NT2/D1 (cell line): ENCODE measurements around the gene GTF2H2C.
"Not testable (repeated sequence)": the region's sequence is repeated elsewhere in the genome, so short reads cannot be mapped to it uniquely, and the experiment has no call there.

Source experiments
- DNase-seq: peaks from one replicate; pipeline ENCODE4 v3.0.0-alpha.2; 2011; ENCODE audit warnings: low read depth, low spot score
- H3K27me3 ChIP-seq: 2 replicates; pipeline ENCODE4 v1.6.0; 2011; ENCODE audit warnings: mild to moderate bottlenecking; ENCODE audit not compliant: insufficient read length, insufficient read depth
- H3K36me3 ChIP-seq: 2 replicates; pipeline ENCODE4 v1.6.1; 2011; ENCODE audit warnings: mild to moderate bottlenecking, low read length, mixed read lengths; ENCODE audit not compliant: insufficient read depth, insufficient read length
- H3K4me1 ChIP-seq: 2 replicates; pipeline ENCODE4 v1.5.1; 2011; ENCODE audit not compliant: insufficient read depth, insufficient read length
- H3K4me3 ChIP-seq: 2 replicates; pipeline ENCODE4 v1.5.1; 2011; ENCODE audit warnings: low read depth; ENCODE audit not compliant: insufficient read length
- H3K9ac ChIP-seq: 2 replicates; pipeline ENCODE4 v1.6.0; 2011; ENCODE audit warnings: low read depth; ENCODE audit not compliant: insufficient read length
- H3K9me3 ChIP-seq: 2 replicates; pipeline ENCODE4 v1.5.1; 2011; ENCODE audit warnings: mild to moderate bottlenecking, low read length; ENCODE audit not compliant: insufficient read depth
- SUZ12 ChIP-seq: IDR thresholded peaks from 2 replicates; pipeline ENCODE4 v1.6.1; 2011; ENCODE audit not compliant: insufficient read length, insufficient read depth; ENCODE audit errors: extremely low read depth
- YY1 ChIP-seq: IDR thresholded peaks from 2 replicates; pipeline ENCODE4 v1.6.1; 2011; ENCODE audit not compliant: insufficient read length, insufficient read depth
- ZNF274 ChIP-seq: IDR thresholded peaks from 2 replicates; pipeline ENCODE4 v1.6.1; 2011; ENCODE audit warnings: mild to moderate bottlenecking, low read depth, low read length

The GTF2H2C gene

GRCh38 chr5:69525490-69525889, 34.5 kb upstream of the GTF2H2C start:
- Histone ChIP-seq H3K4me3 (no peak overlapping the region), H3K36me3 (no peaks in the 10 kb centered on the region), H3K9ac (no peak overlapping the region), H3K27me3 (no peaks in the 10 kb centered on the region), H3K4me1 (no peaks in the 10 kb centered on the region), H3K9me3 (no peaks in the 10 kb centered on the region)
- no peak for DNase-seq
- TF ChIP-seq YY1 = no peak
- no peak for TF ChIP-seq SUZ12
- no peak for TF ChIP-seq ZNF274

DNA sequence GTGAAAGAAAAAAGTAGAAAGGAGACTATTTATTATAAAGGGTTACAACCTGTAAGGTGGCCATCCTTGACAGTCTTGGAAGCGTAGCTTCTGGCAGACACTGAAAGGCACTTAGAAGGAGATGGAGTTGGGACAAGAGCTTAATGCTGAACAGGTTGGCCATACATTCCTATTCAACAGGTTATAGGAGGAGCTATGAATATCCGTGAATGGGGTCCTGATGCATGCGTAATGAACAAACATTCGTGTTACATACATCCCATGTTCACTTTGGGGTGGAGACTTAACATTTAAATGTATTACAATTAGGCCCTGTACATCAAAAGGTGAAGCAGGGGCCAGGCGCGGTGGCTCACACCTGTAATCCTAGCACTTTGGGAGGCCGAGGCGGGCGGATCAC, 33.3 kb upstream of the GTF2H2C start:
- no peaks in the 10 kb centered on the region for H3K27me3 ChIP-seq
- no peak overlapping the region for H3K4me3 ChIP-seq
- no peaks in the 10 kb centered on the region for H3K9me3 ChIP-seq
- no peak for DNase-seq
- no peaks in the 10 kb centered on the region for H3K36me3 ChIP-seq
- no peak overlapping the region for H3K9ac ChIP-seq
- TF ChIP-seq ZNF274 (no peak), YY1 (no peak), SUZ12 (no peak)
- H3K4me1 ChIP-seq = no peaks in the 10 kb centered on the region

GRCh38 chr5:69527128-69527770, 32.7 kb upstream of the GTF2H2C start:
- TF ChIP-seq YY1 = no peak
- no peak for TF ChIP-seq ZNF274
- no peak for TF ChIP-seq SUZ12
- Histone ChIP-seq H3K27me3 (no peaks in the 10 kb centered on the region), H3K9me3 (no peaks in the 10 kb centered on the region), H3K4me3 (no peak overlapping the region), H3K9ac (no peak overlapping the region), H3K4me1 (no peaks in the 10 kb centered on the region), H3K36me3 (no peaks in the 10 kb centered on the region)
- no peak for DNase-seq

- Histone ChIP-seq H3K4me1 (no peaks in the 10 kb centered on the region), H3K4me3 (no peak overlapping the region), H3K27me3 (no peaks in the 10 kb centered on the region), H3K36me3 (no peaks in the 10 kb centered on the region), H3K9ac (no peak overlapping the region), H3K9me3 (no peaks in the 10 kb centered on the region)
- DNase-seq = no peak
- no peak for TF ChIP-seq YY1
- no peak for TF ChIP-seq ZNF274
- no peak for TF ChIP-seq SUZ12
Observed at GRCh38 chr5:69528035-69528434, 32.0 kb upstream of the GTF2H2C start.

DNA sequence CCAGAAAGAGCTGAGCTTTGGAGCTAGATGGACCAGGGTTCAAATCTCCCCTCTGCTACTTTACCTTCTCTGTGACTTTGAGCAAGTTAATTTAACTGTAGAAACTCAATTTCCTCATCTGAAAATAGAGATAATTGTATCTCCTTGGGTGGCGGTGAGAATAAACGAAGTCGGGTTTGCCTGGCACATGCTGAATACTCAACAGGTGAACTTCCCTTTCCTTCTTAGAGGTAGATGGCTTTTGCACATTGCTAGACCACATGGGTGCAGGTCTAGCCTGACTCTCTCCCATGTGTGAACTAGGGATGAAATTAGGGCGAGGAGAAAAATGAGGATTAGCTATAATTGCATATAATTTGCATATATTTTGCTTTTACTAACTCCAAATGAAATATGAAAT, 31.4 kb upstream of the GTF2H2C start:
- Histone ChIP-seq H3K4me1 (no peaks in the 10 kb centered on the region), H3K9me3 (no peaks in the 10 kb centered on the region), H3K27me3 (no peaks in the 10 kb centered on the region), H3K9ac (no peak overlapping the region), H3K36me3 (no peaks in the 10 kb centered on the region), H3K4me3 (no peak overlapping the region)
- no peak for DNase-seq
- TF ChIP-seq ZNF274 (no peak), YY1 (no peak), SUZ12 (no peak)

DNA sequence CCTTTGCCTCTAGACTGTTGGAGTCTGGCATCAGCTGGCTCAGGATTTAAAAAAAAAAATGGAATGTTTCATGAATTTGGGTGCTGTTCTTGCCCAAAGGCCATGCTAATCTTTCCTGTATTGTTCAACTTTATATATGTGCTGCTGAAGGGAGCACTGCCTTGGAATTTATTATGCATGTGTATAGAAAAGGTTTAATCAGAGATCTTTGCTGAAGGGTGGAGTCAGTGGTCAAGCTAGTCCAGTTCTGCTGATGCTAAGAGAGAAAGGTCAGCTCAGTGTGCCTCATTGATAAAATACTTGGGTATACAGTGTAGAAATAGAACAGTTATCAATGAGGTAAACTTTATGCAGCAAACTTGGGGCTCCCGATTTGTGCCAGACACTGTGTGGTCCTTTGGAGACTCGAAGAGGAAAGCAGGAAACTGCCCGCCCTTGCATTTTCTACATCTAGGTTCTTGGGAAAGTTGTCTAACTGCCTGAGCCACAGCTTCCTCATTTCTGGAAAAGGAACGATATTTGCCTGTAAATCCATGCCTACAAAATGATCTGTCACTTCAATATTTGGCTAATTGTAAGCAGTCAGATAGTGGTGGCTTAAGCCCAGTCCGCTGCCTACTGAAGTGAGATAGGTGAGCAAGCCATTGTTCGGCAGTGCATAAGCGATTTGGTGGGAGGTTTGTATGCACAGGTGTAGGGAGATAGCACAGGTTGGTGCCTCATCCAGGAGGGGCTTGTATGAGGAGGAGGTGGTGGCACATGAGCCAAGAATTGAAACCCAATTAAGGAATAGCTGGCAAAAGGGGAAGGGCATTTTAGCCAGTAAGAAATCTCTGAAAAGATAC, 29.2 kb upstream of the GTF2H2C start:
- Histone ChIP-seq H3K4me3 (no peak overlapping the region), H3K9me3 (no peaks in the 10 kb centered on the region), H3K27me3 (no peaks in the 10 kb centered on the region), H3K4me1 (no peaks in the 10 kb centered on the region), H3K9ac (no peak overlapping the region), H3K36me3 (no peaks in the 10 kb centered on the region)
- TF ChIP-seq YY1 (no peak), ZNF274 (no peak), SUZ12 (no peak)
- DNase-seq = no peak

DNA sequence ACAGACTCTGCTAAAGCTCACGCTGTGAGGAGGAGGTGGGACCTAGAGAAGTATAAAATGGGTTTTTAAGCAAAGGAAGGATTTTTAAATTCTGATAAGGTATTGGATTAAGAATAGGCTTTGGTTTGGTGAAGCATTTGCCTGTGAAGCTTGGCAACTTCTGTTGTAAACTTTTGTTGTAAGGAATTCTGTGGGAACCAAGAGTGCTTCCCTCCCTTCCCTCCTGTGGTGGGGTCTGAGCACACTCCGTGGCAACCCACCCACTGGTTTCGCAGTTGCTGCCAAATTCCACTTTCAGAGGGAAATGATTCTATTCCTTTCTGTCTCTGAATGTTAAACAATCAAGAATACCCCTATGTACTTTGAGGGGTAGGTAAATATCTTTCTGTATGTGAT, 28.6 kb upstream of the GTF2H2C start:
- no peaks in the 10 kb centered on the region for H3K27me3 ChIP-seq
- H3K9ac ChIP-seq = no peak overlapping the region
- no peak for TF ChIP-seq ZNF274
- no peak for TF ChIP-seq SUZ12
- TF ChIP-seq YY1 = no peak
- no peaks in the 10 kb centered on the region for H3K9me3 ChIP-seq
- no peak for DNase-seq
- no peaks in the 10 kb centered on the region for H3K4me1 ChIP-seq
- H3K4me3 ChIP-seq = no peak overlapping the region
- no peaks in the 10 kb centered on the region for H3K36me3 ChIP-seq

DNA sequence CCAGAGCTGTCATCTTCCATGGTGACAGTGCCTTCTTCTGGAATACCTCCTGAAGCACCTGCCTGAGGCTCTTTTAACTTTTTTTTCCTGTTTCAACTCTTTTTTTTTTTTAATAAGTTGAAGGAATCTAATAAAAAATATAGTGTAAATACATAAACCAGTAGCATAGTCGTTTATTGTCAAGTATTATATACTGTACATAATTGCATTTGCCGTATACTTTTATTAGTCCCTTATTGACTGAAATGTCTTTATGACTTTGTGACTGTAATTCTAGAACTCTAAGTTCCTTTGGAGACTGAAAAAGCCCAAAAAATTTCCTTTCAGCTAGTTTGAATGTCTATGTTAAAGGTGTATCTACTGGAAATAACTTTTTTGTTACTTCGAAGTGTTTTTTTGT, 22.1 kb upstream of the GTF2H2C start:
- not testable (repeated sequence) for H3K9me3 ChIP-seq, H3K27me3 ChIP-seq, DNase-seq, H3K9ac ChIP-seq, H3K36me3 ChIP-seq, H3K4me1 ChIP-seq, H3K4me3 ChIP-seq

GRCh38 chr5:69538735-69539134, 21.3 kb upstream of the GTF2H2C start:
- not testable (repeated sequence) for H3K27me3 ChIP-seq, DNase-seq, H3K9me3 ChIP-seq, H3K4me3 ChIP-seq, H3K9ac ChIP-seq, H3K4me1 ChIP-seq, H3K36me3 ChIP-seq

DNA sequence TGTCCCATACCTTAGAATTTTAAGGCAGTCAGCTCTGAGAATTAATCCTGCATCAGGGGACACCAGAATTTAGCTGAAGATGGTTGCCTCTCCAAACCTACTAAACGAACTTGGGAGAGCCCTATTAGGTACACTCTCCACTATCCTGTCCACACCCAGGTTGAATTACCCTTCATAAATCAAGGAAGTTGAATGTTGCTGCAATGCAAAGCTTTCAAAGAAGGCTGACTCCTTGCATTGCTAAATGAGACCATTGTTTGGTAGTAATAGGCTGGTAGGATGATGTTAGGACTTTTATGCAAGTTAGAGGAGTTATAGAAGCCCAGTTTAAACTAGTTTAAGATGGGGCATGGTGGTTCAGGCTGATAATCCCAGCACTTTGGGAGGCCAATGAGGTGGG, 18.6 kb upstream of the GTF2H2C start:
- H3K9ac ChIP-seq, H3K9me3 ChIP-seq, H3K4me3 ChIP-seq, H3K36me3 ChIP-seq, H3K27me3 ChIP-seq, H3K4me1 ChIP-seq, DNase-seq: not testable (repeated sequence)
